ENCODE data around the gene AIMP1.

- TF ChIP-seq AFF4 (CRISPR knock-in tag; IDR thresholded peaks at IDR 0.05; ENCODE audit: borderline replicate concordance) = no peak
- no peak for TF ChIP-seq ZNF263 (CRISPR knock-in tag; IDR thresholded peaks at IDR 0.05; ENCODE audit: low read depth)
- no peak for TF ChIP-seq CTCF (IDR thresholded peaks at IDR 0.05)
These were observed 29.7 kb upstream of the AIMP1 start for GRCh38 chr4:106286611-106287010.
